Activated naive CD4-positive, alpha-beta T cell treated with anti-CD3 and anti-CD28 coated beads, Interleukin-2, amount 50 U/mL, for 72 hours (primary cell): ENCODE results near the gene ANKRD27. TPM values are rescaled to one million over a fixed set of nuclear protein-coding genes. Genes with fewer than 3 reads are reported as not detected.
"Not testable (repeated sequence)": the region's sequence is repeated elsewhere in the genome, so short reads cannot be mapped to it uniquely, and the experiment has no call there.

Experiments used
- ATAC-seq, 2 donors: fragments of 150-1000 bp; cut with Tn5 transposase; 2 replicates each; pipeline ENCODE4 v1.10.0; 2021; ENCODE audit warnings: mild to moderate bottlenecking in 2 of 2, moderate library complexity in 2 of 2
- DNase-seq, 2 donors: peaks; one replicate each; pipeline ENCODE4 v3.0.0; 2021 to 2022; ENCODE audit warnings: low spot score in 2 of 2
- H3K27ac Mint-ChIP-seq, 2 donors: one replicate each; pipeline ENCODE4 v1.8.0; 2022; ENCODE audit warnings: mild to moderate bottlenecking in 2 of 2, mixed read lengths in 2 of 2
- H3K36me3 Mint-ChIP-seq, 2 donors: one replicate each; pipeline ENCODE4 v1.8.0; 2022; ENCODE audit warnings: mixed read lengths in 2 of 2
- H3K9me3 Mint-ChIP-seq, 2 donors: one replicate each; pipeline ENCODE4 v1.8.0; 2022; ENCODE audit warnings: mixed read lengths in 2 of 2
- total RNA-seq, 2 donors: library from RNA; stranded (reverse); gene quantifications; one replicate each; pipeline ENCODE4 v1.2.3, GENCODE V29; 2022

Gene ANKRD27
- total RNA-seq, 2 donors from 2014 or later: 30.2 to 38.5 TPM

DNA sequence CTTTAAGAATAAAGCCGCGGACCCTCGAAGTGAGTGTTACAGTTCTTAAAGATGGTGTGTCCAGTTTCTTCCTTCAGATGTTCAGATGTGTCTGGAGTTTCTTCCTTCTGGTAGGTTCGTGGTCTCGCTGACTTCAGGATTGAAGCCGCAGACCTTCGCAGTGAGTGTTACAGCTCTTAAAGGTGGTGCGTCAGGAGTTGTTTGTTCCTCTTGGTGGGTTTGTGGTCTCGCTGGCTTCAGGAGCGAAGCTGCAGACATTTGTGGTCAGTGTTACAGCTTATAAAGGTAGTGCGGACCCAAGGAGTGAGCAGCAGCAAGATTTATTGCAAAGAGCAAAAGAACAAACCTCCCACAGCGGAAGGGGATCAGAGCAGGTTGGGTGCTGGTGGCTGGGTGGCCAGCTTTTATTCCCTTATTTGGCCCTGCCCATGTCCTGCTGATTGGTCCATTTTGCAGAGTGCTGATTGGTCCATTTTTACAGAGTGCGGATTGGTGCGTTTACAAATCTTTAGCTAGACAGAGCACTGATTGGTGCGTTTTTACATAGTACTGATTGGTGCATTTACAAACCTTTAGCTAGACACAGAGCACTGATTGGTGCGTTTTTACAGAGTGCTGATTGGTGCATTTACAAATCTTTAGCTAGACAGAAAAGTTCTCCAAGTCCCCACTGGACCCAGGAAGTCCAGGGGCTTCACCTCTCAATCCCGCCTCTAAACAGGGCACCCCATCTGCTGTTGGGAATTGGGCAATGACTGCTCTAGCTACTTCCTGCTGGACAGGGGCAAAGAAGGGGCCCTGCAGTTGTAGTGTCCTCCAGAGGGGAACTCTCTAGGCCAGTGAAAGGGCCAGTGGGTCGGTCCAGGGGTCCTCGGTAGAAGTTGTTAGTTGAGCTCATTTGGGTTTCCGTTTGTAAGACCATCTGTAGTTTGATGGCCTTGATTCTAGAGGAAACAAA lies 18.4 kb upstream of the ANKRD27 start:
- DNase-seq: peak in 1 of 2 donors; percentile 46
- ATAC-seq, H3K9me3 Mint-ChIP-seq: not testable (repeated sequence)
- peak overlapping the region; percentile 89 to 98 for H3K27ac Mint-ChIP-seq
- H3K36me3 Mint-ChIP-seq: peaks cover 43 to 54% of the 10 kb centered on the region in 2 donors

DNA sequence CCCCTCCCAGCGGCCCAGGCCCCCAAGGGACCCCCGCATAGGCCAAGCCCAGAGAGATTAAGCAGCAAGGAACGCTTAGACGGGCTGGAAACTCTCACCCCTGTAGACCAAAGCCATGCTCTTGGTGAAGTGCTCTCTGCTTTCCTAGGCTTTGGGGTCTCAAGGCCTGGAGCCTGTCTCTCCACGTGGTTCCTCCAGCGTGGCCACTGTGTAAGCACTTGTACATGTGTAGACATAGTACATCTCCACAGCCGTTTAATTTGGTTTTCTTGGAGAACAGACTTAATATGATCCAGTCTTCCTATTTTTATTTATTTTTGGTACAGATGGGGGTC lies 17.7 kb upstream of the ANKRD27 start:
- DNase-seq: no peak
- ATAC-seq: no peak
- peaks cover 36 to 47% of the 10 kb centered on the region in 2 donors for H3K36me3 Mint-ChIP-seq

DNA sequence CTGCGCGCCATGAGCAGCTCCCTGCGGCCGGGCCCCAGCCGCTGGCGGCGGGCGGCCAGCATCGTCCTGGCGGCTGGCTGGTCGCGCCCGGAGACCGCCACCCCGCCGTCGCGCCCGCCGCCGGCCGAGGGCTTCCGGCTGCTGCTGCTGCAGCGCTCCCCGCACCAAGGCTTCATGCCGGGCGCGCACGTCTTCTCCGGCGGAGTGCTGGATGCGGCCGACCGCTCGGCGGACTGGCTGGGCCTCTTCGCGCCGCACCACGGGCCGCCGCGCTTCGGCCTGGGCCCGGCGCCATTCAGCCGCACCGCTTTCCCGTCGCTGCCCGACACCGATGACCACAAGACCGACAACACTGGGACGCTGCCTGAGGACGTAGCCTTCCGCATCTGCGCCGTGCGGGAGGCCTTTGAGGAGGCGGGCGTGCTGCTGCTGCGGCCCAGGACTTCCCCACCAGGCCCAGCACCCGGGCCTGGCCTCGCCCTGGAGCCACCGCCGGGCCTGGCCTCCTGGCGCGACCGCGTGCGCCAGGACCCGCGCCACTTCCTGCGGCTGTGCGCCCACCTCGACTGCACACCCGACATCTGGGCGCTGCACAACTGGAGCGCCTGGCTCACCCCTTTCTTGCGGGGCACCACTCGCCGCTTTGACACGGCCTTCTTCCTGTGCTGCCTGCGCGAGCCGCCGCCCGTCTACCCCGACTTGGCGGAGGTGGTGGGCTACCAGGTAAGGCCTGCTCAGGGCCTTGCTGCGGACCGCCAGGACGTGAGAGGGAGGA lies 17.2 kb upstream of the ANKRD27 start:
- peaks cover 30 to 41% of the 10 kb centered on the region in 2 donors for H3K36me3 Mint-ChIP-seq
- ATAC-seq: peak; percentile 64 to 82

More for the DNA sequence above, 17.7 kb upstream of the ANKRD27 start:
- peak overlapping the region; percentile 89 to 98 for H3K27ac Mint-ChIP-seq
- peaks cover 6% of the 10 kb centered on the region in 2 donors for H3K9me3 Mint-ChIP-seq

DNA sequence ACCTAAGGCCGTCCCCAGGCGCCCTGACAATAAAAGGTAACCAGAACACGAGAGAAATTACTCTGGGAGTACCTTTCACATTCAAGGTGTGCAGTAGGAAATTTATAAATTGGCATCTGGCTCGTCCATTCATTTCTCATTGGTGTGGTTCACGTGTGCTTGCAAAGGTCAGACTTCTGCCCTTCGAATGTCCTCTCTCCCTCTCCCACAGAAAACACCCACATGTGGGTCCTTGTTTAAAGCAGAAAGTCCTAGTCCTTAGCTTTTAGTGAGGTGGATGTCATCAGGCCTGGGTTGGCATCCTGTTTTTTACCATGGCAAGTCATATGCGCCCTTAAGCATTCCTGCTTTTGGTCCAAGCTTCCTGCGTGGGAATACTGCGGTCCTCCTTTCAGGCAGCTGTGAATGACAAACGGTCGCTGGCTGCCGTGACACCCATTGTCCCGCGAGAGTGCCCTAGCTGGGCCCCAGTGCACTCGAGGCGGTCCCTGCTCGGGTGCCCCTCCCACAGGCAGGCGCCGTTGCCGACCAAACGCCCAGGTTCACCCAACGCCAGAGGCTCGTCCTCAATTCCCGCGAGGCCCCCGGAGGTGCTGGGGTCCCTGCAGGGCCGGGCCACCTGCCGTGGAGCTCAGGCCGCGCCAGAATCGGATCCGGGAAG lies 16.4 kb upstream of the ANKRD27 start, which contains the start of gene NUDT19:
TSS of gene NUDT19 (plus strand) at position 531 of the 661 bp plus-strand sequence. CDS start 140 bp downstream, outside the sequence.
- DNase-seq: peak; percentile 80 to 83
- Mint-ChIP-seq H3K9me3 (peaks cover 6% of the 10 kb centered on the region in 2 donors), H3K27ac (peak within 1 kb of the TSS; percentile 74 to 89), H3K36me3 (peaks cover 34 to 37% of the 10 kb centered on the region in 2 donors)
- peak; percentile 71 to 82 for ATAC-seq

More for the DNA sequence above, 17.2 kb upstream of the ANKRD27 start:
- DNase-seq: peak; percentile 55 to 86
- peak overlapping the region; percentile 9 to 89 for H3K27ac Mint-ChIP-seq
- peaks cover 6% of the 10 kb centered on the region in 2 donors for H3K9me3 Mint-ChIP-seq

DNA sequence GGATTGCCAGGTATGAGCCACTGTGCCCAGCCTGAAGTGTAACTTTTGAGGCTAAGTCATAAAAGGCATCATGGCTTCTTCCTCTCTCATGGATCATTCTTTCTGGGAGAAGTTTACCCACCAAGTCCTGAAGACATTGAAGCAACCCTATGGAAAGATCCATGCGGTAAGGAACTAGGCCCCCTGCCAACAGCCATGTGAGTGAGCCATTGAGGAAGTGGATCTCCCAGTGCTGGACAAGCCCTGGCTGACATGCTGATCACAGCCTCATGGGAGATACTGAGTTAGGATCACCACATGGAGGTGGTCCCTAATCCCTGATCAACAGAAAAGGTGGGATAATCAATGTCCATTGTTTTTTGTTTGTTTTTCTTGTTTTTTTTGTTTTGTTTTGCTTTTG lies 13.3 kb upstream of the ANKRD27 start:
- no peak for ATAC-seq
- H3K9me3 Mint-ChIP-seq: peaks cover 3 to 4% of the 10 kb centered on the region in 2 donors
- no peak for DNase-seq
- H3K36me3 Mint-ChIP-seq: peaks cover 8 to 18% of the 10 kb centered on the region in 2 donors
- no peak overlapping the region for H3K27ac Mint-ChIP-seq

DNA sequence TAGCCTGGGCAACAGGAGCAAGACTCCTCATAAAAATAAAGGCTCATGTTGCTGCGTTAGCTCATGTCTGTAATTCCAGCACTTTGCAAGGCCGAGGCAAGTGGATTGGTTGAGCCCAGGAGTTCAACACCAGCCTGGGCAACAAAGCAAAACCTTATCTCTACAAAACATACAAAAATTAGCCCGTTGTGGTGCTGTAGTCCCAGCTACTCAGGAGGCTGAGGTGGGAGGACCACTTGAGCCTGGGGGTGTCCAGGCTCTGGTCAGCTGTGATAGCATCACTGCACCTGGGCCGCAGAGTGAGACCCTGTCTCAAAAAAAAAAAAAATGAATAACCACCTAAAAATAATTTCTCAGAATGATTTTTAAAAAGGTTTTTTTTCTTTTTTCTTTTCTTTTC lies 12.7 kb upstream of the ANKRD27 start:
- no peak for ATAC-seq
- no peak overlapping the region for H3K27ac Mint-ChIP-seq
- no peak for DNase-seq
- peaks cover 2 to 12% of the 10 kb centered on the region in 2 donors for H3K36me3 Mint-ChIP-seq
- no peaks in the 10 kb centered on the region for H3K9me3 Mint-ChIP-seq

DNA sequence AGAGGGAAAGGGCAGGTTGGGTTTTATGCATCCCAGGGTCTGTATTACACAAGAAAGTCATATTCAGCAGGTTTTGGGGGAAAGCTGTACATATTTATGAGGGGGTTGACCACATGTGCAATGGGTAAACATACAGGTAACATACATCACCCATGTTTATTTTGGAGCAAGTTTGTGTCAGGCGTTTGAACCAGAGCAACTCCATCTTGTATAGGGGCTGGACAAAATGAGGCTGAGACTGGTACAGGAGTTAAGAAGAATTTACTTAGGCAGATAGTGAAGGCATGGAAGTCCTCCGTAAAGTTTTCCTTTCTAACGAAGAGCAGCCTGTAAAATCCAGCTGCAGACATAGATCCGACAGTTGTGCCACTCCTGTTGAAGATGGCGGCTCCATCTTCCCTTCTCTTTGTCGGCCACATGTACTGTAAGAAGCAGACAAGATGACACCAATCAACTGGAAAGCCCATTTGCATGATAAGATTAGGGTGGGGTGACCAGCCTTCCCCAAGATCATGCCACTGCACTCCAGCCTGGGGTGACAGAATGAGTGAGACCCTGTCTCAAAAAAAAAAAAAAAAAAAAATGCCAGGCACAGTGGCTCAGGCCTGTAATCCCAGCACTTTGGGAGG lies 12.0 kb upstream of the ANKRD27 start:
- no peak overlapping the region for H3K27ac Mint-ChIP-seq
- H3K36me3 Mint-ChIP-seq: peaks cover 0 to 9% of the 10 kb centered on the region in 2 donors
- DNase-seq: no peak
- H3K9me3 Mint-ChIP-seq: no peaks in the 10 kb centered on the region
- no peak for ATAC-seq

DNA sequence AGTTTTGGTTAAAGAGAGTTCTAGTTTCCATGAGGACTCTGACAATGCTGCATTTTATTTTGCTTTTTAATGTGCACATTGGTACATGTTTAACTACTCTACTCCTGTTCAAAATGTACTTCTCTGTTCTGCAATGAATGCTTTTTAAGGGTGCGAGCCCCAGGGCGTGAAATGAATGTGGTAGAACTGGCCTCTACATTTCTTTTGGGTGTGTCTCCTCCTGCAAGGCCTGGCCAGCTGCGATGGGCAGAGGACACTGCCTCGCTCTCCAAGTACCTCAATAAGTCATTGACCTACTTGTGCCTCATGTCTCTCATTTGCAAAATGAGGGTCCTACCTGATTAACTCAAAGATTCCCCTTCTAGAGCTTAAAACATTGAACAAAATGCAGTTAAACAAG lies 7.3 kb upstream of the ANKRD27 start:
- H3K27ac Mint-ChIP-seq: no peak overlapping the region
- no peaks in the 10 kb centered on the region for H3K9me3 Mint-ChIP-seq
- peaks cover 0 to 4% of the 10 kb centered on the region in 2 donors for H3K36me3 Mint-ChIP-seq
- ATAC-seq (no peak), DNase-seq (no peak)

DNA sequence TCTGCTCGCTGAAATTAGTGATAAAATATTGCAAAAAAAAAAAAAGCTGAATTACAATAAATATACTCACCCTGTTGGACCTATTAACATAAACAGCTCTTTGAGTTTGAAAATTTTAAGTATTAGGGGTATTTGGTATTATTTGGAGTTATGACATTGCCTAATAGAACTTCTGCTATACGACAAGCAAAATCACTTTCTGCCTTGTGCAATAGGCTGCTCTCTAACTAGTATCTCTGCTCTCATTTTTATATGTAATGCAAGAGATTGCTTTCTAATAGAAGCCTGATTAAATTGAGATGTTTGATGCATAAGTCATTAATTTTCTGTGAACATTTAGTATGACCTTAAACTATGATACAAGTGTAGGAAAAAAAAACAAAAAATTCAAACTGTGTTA lies 6.0 kb upstream of the ANKRD27 start:
- DNase-seq (no peak), ATAC-seq (no peak)
- Mint-ChIP-seq H3K9me3 (no peaks in the 10 kb centered on the region), H3K27ac (no peak overlapping the region), H3K36me3 (no peaks in the 10 kb centered on the region)

DNA sequence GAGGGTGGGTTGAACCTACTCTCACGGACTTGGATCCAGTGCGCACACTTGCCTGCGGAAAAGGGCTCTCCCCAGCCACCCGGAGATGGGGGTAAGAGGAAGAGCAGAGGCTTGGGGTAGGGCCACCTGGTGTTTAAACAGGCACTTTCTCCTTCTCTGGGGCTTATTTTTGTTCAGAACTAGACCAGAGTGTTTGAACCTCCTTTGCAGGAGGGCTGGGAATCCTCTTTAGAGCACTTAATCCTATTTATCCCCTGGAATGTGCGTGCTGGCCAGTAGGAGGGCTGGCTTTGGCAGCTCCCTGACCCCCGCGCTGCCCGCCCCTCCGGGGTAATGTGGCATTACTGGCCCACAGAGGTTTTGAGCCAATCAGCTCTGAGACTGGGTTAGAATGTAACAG lies 2.7 kb upstream of the ANKRD27 start:
- H3K36me3 Mint-ChIP-seq: peaks cover 0 to 5% of the 10 kb centered on the region in 2 donors
- no peak overlapping the region for H3K27ac Mint-ChIP-seq
- no peak for ATAC-seq
- no peak for DNase-seq
- H3K9me3 Mint-ChIP-seq: no peaks in the 10 kb centered on the region

DNA sequence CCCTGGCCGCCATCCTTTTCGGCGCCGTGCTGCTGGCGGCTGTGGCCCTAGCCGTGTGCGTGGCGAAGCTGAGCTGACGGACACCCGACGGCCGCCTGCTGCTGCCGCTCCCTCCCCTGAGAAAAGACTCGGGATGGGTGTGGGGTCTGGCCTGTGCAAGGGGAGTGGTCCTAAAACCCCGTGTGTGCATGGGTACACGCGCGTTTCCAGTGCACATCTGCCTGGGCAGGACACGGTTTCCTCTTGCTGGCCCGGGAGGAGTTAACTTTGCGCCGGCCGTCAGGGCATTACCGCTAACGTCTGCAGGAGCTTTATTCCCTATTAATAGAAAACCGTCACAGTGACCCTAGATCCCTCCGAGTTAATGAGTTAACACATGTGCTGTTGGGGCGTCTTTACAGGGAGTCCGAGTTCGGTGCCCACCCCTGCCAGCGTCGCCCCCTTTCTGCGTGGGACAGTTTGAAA lies 1.9 kb upstream of the ANKRD27 start:
- no peak for ATAC-seq
- Mint-ChIP-seq H3K36me3 (peaks cover 0 to 5% of the 10 kb centered on the region in 2 donors), H3K27ac (no peak overlapping the region), H3K9me3 (no peaks in the 10 kb centered on the region)
- no peak for DNase-seq

DNA sequence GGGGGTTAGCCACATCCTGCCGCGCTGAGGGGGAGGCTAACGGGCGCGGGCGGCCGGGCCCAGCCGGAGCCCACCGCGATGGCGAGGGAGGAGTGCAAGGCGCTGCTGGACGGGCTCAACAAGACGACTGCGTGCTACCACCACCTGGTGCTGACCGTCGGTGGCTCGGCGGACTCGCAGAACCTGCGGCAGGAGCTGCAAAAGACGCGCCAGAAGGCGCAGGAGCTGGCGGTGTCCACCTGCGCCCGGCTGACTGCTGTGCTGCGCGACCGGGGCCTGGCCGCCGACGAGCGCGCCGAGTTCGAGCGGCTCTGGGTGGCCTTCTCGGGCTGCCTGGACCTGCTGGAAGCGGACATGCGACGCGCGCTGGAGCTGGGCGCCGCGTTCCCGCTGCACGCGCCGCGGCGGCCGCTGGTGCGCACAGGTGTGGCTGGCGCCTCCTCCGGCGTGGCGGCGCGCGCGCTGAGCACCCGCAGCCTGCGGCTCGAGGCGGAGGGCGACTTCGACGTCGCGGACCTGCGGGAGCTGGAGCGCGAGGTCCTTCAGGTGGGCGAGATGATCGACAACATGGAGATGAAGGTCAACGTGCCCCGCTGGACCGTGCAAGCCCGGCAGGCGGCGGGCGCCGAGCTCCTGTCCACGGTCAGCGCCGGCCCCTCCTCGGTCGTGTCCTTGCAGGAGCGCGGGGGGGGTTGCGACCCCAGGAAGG lies 1.4 kb upstream of the ANKRD27 start:
- ATAC-seq (no peak), DNase-seq (peak in 1 of 2 donors; percentile 29)
- H3K27ac Mint-ChIP-seq: no peak overlapping the region
- H3K9me3 Mint-ChIP-seq: no peaks in the 10 kb centered on the region
- H3K36me3 Mint-ChIP-seq: peaks cover 0 to 5% of the 10 kb centered on the region in 2 donors

DNA sequence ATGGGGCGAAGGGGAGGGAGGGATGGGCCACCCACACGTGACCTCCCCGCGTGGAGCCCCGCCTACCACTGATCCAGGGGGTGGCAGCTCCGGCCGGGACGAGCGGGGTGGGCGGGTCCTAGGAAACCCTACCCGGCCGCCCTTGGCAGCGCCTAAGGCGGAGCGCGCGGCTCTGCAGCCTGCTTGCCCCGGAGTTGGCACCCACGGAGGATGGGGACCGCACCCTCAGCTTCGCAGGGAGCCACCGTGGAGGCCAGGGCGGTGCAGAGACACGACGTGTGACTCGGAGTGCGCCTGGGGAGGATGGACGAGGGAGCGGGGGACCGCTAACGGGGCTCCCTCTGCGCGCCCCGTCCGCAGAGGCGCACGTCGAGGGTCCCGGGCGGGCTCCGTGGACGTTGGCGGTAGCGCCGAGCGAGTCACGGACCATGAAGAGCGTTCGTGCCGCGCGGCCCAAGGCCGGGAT lies 773 bp upstream of the ANKRD27 start, which contains the start of gene RGS9BP:
TSS of gene RGS9BP (plus strand) at position 129 of the 466 bp plus-strand sequence. CDS start 416 bp downstream, outside the sequence.
- Mint-ChIP-seq H3K9me3 (no peaks in the 10 kb centered on the region), H3K27ac (peak within 1 kb of the TSS in 1 of 2 donors; percentile 66), H3K36me3 (peaks cover 0 to 5% of the 10 kb centered on the region in 2 donors)
- peak; percentile 55 to 56 for ATAC-seq
- peak in 1 of 2 donors; percentile 64 for DNase-seq

DNA sequence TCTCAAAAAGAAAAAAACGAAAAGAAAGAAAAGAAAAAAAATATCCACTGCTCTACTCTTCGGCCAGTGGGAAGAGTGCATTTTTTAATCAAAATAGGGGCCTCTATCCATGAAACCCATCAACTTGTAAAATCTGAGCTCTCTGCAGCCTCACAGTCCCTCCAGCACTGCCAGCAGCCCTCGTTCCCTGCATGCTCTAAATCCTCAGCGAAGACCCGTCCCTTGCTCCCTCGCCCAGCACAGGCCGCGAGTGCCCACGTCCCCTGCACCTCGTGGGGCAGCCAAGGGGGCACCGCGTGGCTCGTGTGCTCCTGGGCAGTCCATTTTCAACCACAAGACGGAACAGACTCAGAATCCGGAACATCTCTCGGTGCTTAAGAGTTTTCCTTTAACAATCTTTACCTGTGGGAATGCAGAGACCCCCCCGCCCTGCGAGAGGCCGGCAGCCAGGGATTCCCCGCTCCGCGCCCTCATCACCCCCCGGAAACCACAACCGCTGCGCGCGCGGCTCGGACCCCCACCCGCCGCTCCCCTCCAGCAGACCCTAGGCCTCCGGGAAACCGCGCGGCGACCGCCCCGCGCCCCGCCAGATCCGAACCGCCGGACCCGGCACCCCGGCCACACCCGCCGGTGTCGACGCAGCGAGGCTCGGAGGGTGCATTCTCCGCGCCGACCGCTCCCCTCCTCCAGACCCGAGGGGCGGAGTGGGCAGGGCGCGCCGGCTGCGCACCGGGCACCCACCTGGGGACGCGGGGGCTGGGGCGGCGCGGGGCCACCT lies 638 bp downstream of the ANKRD27 start:
- DNase-seq (no peak), ATAC-seq (no peak)
- Mint-ChIP-seq H3K36me3 (peaks cover 0 to 5% of the 10 kb centered on the region in 2 donors), H3K27ac (peak overlapping the region; percentile 66 to 91), H3K9me3 (no peaks in the 10 kb centered on the region)
